Jurkat, Clone E6-1 (cell line): Measurements from ENCODE around the gene FMN1.

Experiments
- DNase-seq: peaks from one replicate; pipeline ENCODE4 v3.0.0-alpha.2; 2011; ENCODE audit warnings: low read depth, low spot score
- H3K4me3 ChIP-seq: 2 replicates; pipeline ENCODE4 v1.5.1; 2011; ENCODE audit warnings: mild to moderate bottlenecking, low read length, control low read depth, moderate library complexity

FMN1 gene

GRCh38 chr15:32792436-32792835 lies 402.1 kb downstream of the FMN1 start:
- DNase-seq, result no peak
- no peak overlapping the region for H3K4me3 ChIP-seq

- no peak for DNase-seq
These were observed 404.0 kb downstream of the FMN1 start for GRCh38 chr15:32790352-32790999.

GRCh38 chr15:32787949-32788348 lies 406.6 kb downstream of the FMN1 start:
- DNase-seq, result no peak
- H3K4me3 ChIP-seq, result no peak overlapping the region

More at GRCh38 chr15:32790352-32790999, 404.0 kb downstream of the FMN1 start:
- no peak overlapping the region for H3K4me3 ChIP-seq

GRCh38 chr15:32786906-32787305 lies 407.6 kb downstream of the FMN1 start:
- H3K4me3 ChIP-seq, result no peak overlapping the region
- no peak for DNase-seq

- H3K4me3 ChIP-seq, result no peak overlapping the region
These were observed 409.9 kb downstream of the FMN1 start for GRCh38 chr15:32784581-32784980.

GRCh38 chr15:32781781-32782180 lies 412.7 kb downstream of the FMN1 start:
- H3K4me3 ChIP-seq, result no peak overlapping the region
- no peak for DNase-seq

More at GRCh38 chr15:32784581-32784980, 409.9 kb downstream of the FMN1 start:
- no peak for DNase-seq

- DNase-seq, result no peak
- no peak overlapping the region for H3K4me3 ChIP-seq
These were observed 415.9 kb downstream of the FMN1 start for GRCh38 chr15:32778391-32779176.

- H3K4me3 ChIP-seq, result no peak overlapping the region
- DNase-seq, result no peak
These were observed 419.4 kb downstream of the FMN1 start for GRCh38 chr15:32775103-32775502.

GRCh38 chr15:32774022-32774421 lies 420.5 kb downstream of the FMN1 start:
- DNase-seq, result no peak
- H3K4me3 ChIP-seq, result no peak overlapping the region

- DNase-seq, result no peak
- H3K4me3 ChIP-seq, result no peak overlapping the region
These were observed 427.3 kb downstream of the FMN1 start for GRCh38 chr15:32767236-32767635.

GRCh38 chr15:32766101-32766500 lies 428.4 kb downstream of the FMN1 start:
- no peak overlapping the region for H3K4me3 ChIP-seq
- no peak for DNase-seq

GRCh38 chr15:32765236-32765635 lies 429.3 kb downstream of the FMN1 start:
- no peak overlapping the region for H3K4me3 ChIP-seq
- no peak for DNase-seq

- H3K4me3 ChIP-seq, result no peak overlapping the region
- no peak for DNase-seq
These were observed 431.2 kb downstream of the FMN1 start for GRCh38 chr15:32763295-32763694.

- no peak overlapping the region for H3K4me3 ChIP-seq
- DNase-seq, result no peak
These were observed 437.1 kb downstream of the FMN1 start for GRCh38 chr15:32757426-32757825.

GRCh38 chr15:32750979-32751378 lies 443.5 kb downstream of the FMN1 start:
- DNase-seq, result no peak
- no peak overlapping the region for H3K4me3 ChIP-seq

GRCh38 chr15:32747921-32748342 lies 446.6 kb downstream of the FMN1 start:
- no peak for DNase-seq
- no peak overlapping the region for H3K4me3 ChIP-seq

GRCh38 chr15:32746116-32746857 lies 448.2 kb downstream of the FMN1 start:
- DNase-seq, result no peak
- H3K4me3 ChIP-seq, result no peak overlapping the region

GRCh38 chr15:32743411-32744140 lies 450.9 kb downstream of the FMN1 start:
- DNase-seq, result no peak
- no peak overlapping the region for H3K4me3 ChIP-seq

- no peak overlapping the region for H3K4me3 ChIP-seq
- no peak for DNase-seq
These were observed 454.9 kb downstream of the FMN1 start for GRCh38 chr15:32739522-32740063.
